AG20443 (cell line): Measurements from ENCODE around the gene DACH1.
"Not testable (repeated sequence)": the region's sequence is repeated elsewhere in the genome, so short reads cannot be mapped to it uniquely, and the experiment has no call there.

Source experiments
- DNase-seq: peaks from one replicate; pipeline ENCODE4 v3.0.0; 2012; ENCODE audit warnings: low spot score, mixed read lengths

The DACH1 gene

GRCh38 chr13:71828564-71828963 is 38.4 kb downstream of the DACH1 start:
- DNase-seq = no peak

DNA sequence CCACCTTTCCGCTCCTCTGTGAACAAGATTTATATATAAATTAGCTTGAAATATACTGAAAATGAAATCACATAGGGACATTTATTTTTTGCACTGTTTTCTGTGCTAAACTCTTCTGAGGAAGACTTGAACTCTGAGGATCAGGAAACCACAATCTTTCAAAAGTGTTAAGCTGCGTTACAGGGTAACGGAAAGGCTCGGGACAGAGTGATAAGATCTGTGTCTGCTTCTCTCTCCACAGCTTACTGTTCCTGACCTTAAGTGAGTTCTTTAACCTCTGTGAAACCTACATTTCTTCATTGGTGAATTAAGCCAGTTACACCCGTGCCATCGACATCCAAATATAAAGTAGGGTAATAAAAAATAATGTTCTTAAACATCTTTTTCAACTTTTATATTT is 38.9 kb downstream of the DACH1 start:
- no peak for DNase-seq

GRCh38 chr13:71827241-71827640 is 39.8 kb downstream of the DACH1 start:
- no peak for DNase-seq

DNA sequence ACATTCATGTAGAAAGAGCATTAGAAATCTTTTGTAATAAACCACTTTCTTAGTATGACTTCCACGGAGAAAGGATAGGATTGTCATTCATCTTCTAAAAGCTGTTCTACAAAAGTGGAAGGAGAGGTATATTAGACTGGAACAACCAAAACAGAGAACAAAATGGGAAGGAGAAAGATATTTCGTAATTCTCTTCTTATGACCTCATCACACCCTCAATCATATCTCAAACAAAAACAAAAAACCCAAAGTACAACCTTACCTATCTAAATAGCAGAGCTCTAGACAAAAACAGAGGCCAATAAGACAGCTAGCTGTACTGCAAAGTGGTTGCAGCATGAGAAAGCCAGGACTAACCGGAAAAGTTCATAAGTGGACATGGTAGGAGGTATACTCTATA is 46.3 kb downstream of the DACH1 start:
- DNase-seq = no peak

- no peak for DNase-seq
Measured at GRCh38 chr13:71817335-71817734, 49.7 kb downstream of the DACH1 start.

- no peak for DNase-seq
Measured at GRCh38 chr13:71814806-71815360, 52.1 kb downstream of the DACH1 start.

DNA sequence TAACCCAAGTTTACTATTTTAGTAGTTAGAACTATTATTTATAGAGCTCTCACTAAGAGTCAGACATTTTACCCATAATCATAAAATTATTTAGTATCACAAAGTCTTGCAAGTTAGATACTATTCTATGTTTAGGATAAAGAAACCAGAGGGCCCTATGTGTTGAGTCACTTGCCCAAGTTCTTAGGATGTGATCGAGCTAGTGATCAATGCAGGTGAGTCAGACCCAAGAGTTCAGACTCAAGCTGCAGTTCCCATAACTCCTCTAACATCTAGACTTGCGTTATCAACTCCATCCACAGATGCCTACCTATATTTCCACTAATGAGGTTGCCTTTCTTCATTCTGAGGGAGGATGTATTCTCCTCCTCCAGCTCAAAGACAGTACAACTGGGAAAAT is 53.8 kb downstream of the DACH1 start:
- DNase-seq = no peak

- no peak for DNase-seq
Measured at GRCh38 chr13:71811344-71811743, 55.7 kb downstream of the DACH1 start.

GRCh38 chr13:71808708-71809107 is 58.3 kb downstream of the DACH1 start:
- no peak for DNase-seq

DNA sequence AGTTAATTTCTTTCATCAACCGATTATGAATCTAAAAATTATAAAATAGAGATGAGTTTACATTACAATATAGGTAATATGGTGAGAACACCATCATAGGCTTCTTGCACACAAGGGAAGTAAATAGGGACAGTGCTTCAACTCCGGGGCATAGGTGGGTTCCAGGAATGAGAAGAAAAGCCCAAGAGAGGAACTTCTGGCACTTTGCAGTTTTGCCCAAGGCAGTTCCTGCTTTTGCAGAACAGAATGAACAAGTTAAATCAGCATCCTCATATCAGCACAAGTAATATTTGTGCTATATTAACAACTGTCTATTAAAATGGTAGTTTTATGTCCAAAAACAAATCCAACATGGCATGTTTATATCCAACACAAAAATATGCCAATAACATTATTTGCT is 60.1 kb downstream of the DACH1 start:
- DNase-seq = no peak

- DNase-seq = no peak
Measured at GRCh38 chr13:71803066-71803465, 63.9 kb downstream of the DACH1 start.

DNA sequence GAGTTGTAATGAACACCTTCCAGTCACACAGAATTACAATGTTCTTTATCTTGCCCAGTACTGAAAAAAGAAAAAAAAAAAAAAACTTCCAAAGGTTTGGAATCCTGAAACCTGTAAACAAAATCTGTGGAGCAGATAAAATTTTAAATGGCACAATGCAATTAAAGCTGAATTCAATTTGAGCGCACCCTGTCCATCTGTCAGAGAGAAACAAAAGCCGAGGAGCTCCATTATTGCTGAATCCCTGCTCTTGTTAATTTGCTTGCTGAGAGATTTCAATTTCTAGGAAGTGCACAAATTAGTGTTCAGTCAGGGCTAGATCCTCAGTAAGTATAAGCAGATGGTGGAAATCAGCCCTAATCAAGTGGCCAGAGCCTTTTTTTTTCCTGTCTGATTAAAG is 65.2 kb downstream of the DACH1 start:
- no peak for DNase-seq

GRCh38 chr13:71801165-71801760 is 65.7 kb downstream of the DACH1 start:
- DNase-seq = no peak

DNA sequence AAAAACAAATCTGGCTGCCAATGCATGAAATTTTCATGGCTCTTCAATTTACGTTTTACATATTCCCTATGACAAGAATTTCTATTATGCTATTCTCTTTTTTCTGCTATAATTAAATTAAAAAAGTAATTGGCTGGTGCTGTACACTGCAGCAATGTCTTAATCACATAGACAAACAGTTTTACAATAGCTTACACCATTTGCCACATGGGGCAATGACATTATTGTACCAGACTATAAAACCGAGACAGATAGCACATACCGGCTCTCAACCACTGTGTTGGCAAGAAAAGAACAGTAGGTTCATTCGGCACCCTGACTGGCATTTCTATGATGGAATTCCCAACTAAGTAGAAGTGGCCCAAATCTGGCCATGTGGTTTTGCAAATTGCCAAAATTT is 67.7 kb downstream of the DACH1 start:
- DNase-seq = no peak

DNA sequence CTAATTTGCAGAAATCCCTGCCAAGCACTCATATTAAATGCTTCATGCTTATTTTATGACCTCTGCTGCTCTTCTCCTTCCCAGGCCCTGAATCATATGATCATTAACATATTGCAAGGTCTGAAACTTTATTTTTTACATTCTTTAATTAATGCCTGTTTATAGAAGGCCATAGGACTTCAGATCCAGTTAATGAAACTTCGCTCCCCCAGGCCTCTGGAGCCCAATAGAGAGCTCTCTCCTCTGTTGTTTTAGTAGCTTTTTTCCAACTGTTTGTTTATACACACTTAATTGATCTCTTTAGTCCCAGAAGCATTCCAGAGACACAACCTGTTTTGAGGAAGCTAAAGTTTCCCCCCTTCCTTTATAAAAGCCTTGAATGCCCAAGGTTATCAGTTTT is 68.3 kb downstream of the DACH1 start:
- no peak for DNase-seq

GRCh38 chr13:71797517-71797916 is 69.5 kb downstream of the DACH1 start:
- no peak for DNase-seq

DNA sequence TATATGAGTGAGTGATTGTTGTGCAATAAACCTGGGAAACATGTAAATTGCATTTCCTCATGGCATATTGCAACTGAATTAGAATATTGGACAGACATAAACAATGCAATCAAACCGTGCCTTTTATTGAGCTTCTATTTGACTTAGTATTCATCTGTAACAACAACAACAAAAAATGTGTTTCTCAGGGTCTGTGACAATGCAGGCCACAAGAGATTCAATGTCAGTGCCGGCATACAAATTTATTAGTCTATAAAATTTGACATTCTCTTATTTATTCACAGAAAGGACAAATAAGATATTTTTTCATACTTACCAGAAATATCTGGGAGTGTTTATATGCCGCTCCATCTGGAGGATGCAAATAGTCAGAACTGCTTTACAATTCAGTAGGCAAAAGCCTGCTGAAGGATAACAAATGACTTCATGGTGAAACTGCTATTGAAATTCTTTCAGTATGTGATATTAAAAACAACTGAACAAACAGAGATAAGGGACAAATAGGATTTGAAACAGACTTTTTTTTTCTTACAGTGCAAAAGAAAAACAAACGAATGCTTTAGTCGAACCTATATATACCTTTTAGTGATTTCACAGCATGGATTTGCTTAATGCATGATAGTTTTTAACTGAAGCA is 77.2 kb downstream of the DACH1 start:
- DNase-seq = no peak

DNA sequence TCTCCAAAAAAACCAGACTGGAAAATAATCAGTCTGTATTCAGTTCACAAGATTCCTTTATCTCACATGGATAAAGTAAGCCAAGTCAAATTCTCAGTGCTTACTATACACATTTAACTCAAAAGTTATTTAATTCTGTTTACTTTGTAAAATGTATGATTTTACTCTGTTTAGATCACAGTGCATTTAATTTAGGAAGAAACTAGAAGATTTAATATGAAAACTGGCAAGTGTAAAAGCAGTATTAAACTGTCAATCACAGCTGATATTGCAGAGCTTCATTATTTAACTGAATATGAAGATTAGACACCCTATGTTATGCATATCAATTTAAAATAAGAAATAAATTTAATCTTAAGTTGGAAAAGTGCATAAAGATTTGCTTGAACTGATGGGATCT is 78.0 kb downstream of the DACH1 start:
- DNase-seq = no peak

DNA sequence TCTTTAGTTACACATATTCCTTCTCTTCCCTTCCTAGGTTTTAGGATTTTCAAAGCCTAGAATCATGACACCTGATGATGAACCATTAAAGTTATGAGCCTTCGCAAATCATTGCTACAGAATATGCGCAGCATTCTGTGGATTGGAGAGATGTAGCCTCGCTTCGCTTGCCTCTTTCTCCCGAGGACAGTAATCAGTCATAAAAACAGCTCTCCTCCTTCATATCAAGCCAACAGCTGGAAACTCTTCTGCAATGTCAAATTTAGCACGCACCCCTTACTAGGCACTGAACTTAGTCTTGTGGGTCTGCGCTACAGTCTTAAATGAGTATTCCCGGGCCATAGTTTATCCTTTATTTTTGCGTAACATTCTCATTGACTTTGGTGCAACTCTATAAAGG is 79.6 kb downstream of the DACH1 start:
- DNase-seq = no peak

- no peak for DNase-seq
Measured at GRCh38 chr13:71786875-71787274, 80.1 kb downstream of the DACH1 start.

GRCh38 chr13:71785361-71785760 is 81.6 kb downstream of the DACH1 start:
- DNase-seq = no peak

DNA sequence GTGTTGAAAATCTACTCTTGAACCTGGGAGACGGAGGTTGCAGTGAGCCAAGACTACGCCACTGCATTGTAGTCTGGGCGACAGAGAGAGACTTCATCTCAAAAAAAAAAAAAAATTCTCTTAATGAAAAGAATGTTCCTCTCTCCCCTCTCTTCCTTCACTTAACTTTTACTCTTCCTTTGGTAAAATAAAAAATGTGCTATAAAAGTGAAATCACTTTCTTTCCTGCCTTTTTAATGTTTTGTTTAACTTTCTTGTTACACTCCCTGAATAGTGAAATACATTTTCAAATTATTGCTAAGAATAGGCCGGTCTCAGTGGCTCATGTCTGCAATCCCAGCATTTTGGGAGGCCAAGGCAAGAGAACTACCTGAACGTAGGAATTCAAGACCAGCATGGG is 86.5 kb downstream of the DACH1 start:
- DNase-seq = no peak

DNA sequence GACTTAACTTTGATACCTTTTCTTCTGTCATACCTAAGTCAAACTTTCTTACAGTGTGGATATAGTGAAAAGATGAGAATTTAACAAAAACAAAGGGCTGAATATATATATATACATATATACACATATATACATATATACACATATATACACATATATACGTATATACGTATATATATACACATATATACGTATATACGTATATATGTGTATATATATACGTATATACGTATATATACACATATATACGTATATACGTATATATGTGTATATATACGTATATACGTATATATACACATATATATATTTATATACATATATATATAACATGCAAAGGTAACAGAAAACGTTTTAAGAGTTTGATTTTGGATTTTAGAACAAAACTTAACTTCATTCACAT is 88.0 kb downstream of the DACH1 start:
- not testable (repeated sequence) for DNase-seq

DNA sequence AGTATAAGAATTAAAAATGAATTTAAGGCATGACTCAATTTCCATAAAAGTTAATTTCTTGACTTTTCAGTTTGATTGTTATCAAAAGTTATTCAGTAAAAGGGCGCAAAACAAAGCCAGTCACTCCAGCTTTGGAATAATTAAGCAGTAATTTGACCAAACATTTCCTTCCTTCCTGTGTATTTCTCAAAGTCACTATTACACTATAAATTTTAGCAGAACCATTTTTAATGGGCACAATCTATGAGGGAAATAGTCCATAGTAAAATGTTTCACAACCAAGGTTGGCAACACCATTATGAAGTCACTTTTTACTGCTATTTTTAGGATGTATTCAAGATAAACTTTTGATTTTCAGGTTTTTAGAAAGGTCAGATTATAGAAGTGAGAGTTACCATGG is 91.0 kb downstream of the DACH1 start:
- DNase-seq = no peak
